H1 (cell line): ENCODE measurements around the gene TMEM18. TPM values are rescaled to one million over a fixed set of nuclear protein-coding genes. Genes with fewer than 3 reads are reported as not detected.

Experiments used
- CTCF ChIA-PET: fragments of 300-600 bp; sonication (Branson Sonifier 250); formaldehyde crosslinking; loops from one replicate; lab custom pipeline; 2021; ENCODE audit not compliant: partially characterized antibody; lab: Charles Lee
- POLR2A ChIA-PET: fragments of 300-600 bp; sonication (Branson Sonifier 250); formaldehyde crosslinking; loops from one replicate; lab custom pipeline; 2021; ENCODE audit warnings: inconsistent platforms; ENCODE audit not compliant: partially characterized antibody; lab: Charles Lee
- DNase-seq, 2 experiments: peaks; one replicate each; pipeline versions ENCODE4 v3.0.0 to v3.0.0-alpha.2; 2010 to 2022; ENCODE audit warnings: low spot score in 2 of 2, low read depth in 1 of 2, mixed read lengths in 1 of 2
- FAIRE-seq: peaks from 2 replicates; lab custom pipeline; 2011; peaks lifted over from hg19 to GRCh38; lab: Jason Lieb, UNC
- H2AFZ ChIP-seq: 2 replicates; pipeline ENCODE4 v1.8.1; 2012; ENCODE audit warnings: low read length, inconsistent platforms
- H2AK5ac ChIP-seq: 2 replicates; pipeline ENCODE4 v1.6.1; 2013; ENCODE audit warnings: low read depth, low read length
- H2BK120ac ChIP-seq: replicated peaks from 2 replicates; pipeline ENCODE3; 2013; ENCODE audit warnings: low read depth, low read length, inconsistent platforms
- H2BK12ac ChIP-seq: 2 replicates; pipeline ENCODE4 v1.6.1; 2013; ENCODE audit warnings: low read depth, low read length
- H2BK15ac ChIP-seq: 2 replicates; pipeline ENCODE4 v1.6.1; 2013; ENCODE audit warnings: low read length
- H2BK20ac ChIP-seq: 2 replicates; pipeline ENCODE4 v1.6.1; 2013; ENCODE audit warnings: low read length
- H2BK5ac ChIP-seq: 2 replicates; pipeline ENCODE4 v1.6.1; 2013; ENCODE audit warnings: low read depth, low read length
- H3K14ac ChIP-seq: 2 replicates; pipeline ENCODE4 v1.6.1; 2013; ENCODE audit warnings: inconsistent platforms; ENCODE audit not compliant: insufficient read length
- H3K18ac ChIP-seq: 2 replicates; pipeline ENCODE4 v1.6.1; 2013; ENCODE audit warnings: low read length; ENCODE audit errors: extremely low read depth
- H3K23ac ChIP-seq: 2 replicates; pipeline ENCODE4 v1.6.1; 2013; ENCODE audit warnings: inconsistent platforms; ENCODE audit not compliant: insufficient read length
- H3K23me2 ChIP-seq: 2 replicates; pipeline ENCODE4 v1.6.1; 2013; ENCODE audit warnings: low read depth, low read length
- H3K27ac ChIP-seq: 2 replicates; pipeline ENCODE4 v1.6.1; 2011; ENCODE audit warnings: low read depth, low read length, inconsistent platforms
- H3K27me3 ChIP-seq, 4 experiments: replicated peaks in 1 of 4; 1 replicate in 1 of 4; 2 replicates in 3 of 4; pipeline versions ENCODE4 v1.6.1 to v1.8.1; 2011 to 2013; ENCODE audit warnings: low read length in 3 of 4, mild to moderate bottlenecking in 3 of 4, inconsistent platforms in 2 of 4, mixed read lengths in 2 of 4, moderate library complexity in 1 of 4; ENCODE audit not compliant: control insufficient read depth in 3 of 4, insufficient read depth in 3 of 4; ENCODE audit errors: extremely low read depth in 1 of 4
- H3K36me3 ChIP-seq, 4 experiments: 2 replicates each; pipeline versions ENCODE4 v1.6.1 to v1.8.1; 2011 to 2013; ENCODE audit warnings: mild to moderate bottlenecking in 4 of 4, low read length in 3 of 4, moderate library complexity in 2 of 4, control low read depth in 1 of 4, inconsistent platforms in 1 of 4; ENCODE audit not compliant: insufficient read depth in 4 of 4, control insufficient read depth in 2 of 4
- H3K4ac ChIP-seq: replicated peaks from 2 replicates; pipeline ENCODE3; 2013; ENCODE audit warnings: low read length, low read depth, mixed read lengths, inconsistent platforms; ENCODE audit not compliant: insufficient read length
- H3K4me1 ChIP-seq, 4 experiments: replicated peaks in 1 of 4; 1 replicate in 1 of 4; 2 replicates in 3 of 4; pipeline versions ENCODE4 v1.6.1 to v1.8.1; 2011 to 2013; ENCODE audit warnings: low read length in 3 of 4, inconsistent platforms in 2 of 4, mixed read lengths in 1 of 4; ENCODE audit not compliant: insufficient read depth in 4 of 4, control insufficient read depth in 3 of 4
- H3K4me2 ChIP-seq, 2 experiments: 2 replicates each; pipeline versions ENCODE4 v1.6.1 to v1.8.1; 2011 to 2013; ENCODE audit warnings: low read depth in 2 of 2, low read length in 2 of 2, control low read depth in 1 of 2, inconsistent platforms in 1 of 2, mild to moderate bottlenecking in 1 of 2; ENCODE audit not compliant: insufficient read depth in 1 of 2
- H3K4me3 ChIP-seq, 4 experiments: fragments of 200-600, 300-600 bp in 1 of 4; sonication (generic), shearing (Covaris generic), sonication (Bioruptor Twin) in 1 of 4; 2 replicates each; pipeline versions ENCODE4 v1.5.1 to v1.8.1; 2011 to 2016; ENCODE audit warnings: low read length in 4 of 4, low read depth in 3 of 4, control low read depth in 2 of 4, inconsistent platforms in 2 of 4, mild to moderate bottlenecking in 2 of 4, mixed read lengths in 1 of 4, moderate library complexity in 1 of 4; ENCODE audit not compliant: insufficient read depth in 2 of 4; ENCODE audit errors: extremely low read depth in 1 of 4
- H3K56ac ChIP-seq: replicated peaks from 2 replicates; pipeline ENCODE3; 2013; ENCODE audit warnings: low read depth, mild to moderate bottlenecking, mixed read lengths, low read length, inconsistent platforms; ENCODE audit not compliant: insufficient read length
- H3K79me1 ChIP-seq: 2 replicates; pipeline ENCODE4 v1.6.1; 2013; ENCODE audit warnings: low read depth, low read length, control low read depth
- H3K79me2 ChIP-seq, 2 experiments: 2 replicates each; pipeline versions ENCODE4 v1.6.1 to v1.8.1; 2012 to 2013; ENCODE audit warnings: low read length in 2 of 2, mild to moderate bottlenecking in 2 of 2, inconsistent platforms in 1 of 2; ENCODE audit not compliant: insufficient read depth in 2 of 2, control insufficient read depth in 1 of 2
- H3K9ac ChIP-seq, 4 experiments: replicated peaks in 1 of 4; 1 replicate in 1 of 4; 2 replicates in 3 of 4; pipeline versions ENCODE4 v1.6.1 to v1.8.1; 2011 to 2013; ENCODE audit warnings: low read depth in 3 of 4, low read length in 3 of 4, control low read depth in 2 of 4, mild to moderate bottlenecking in 2 of 4, moderate library complexity in 2 of 4, inconsistent platforms in 1 of 4; ENCODE audit errors: extremely low read depth in 1 of 4
- H3K9me3 ChIP-seq, 2 experiments: 2 replicates each; pipeline versions ENCODE4 v1.6.1 to v1.8.1; 2012 to 2013; ENCODE audit warnings: mild to moderate bottlenecking in 2 of 2, moderate library complexity in 2 of 2, control low read depth in 1 of 2, inconsistent platforms in 1 of 2, low read depth in 1 of 2, low read length in 1 of 2, mixed read lengths in 1 of 2; ENCODE audit not compliant: insufficient read depth in 2 of 2
- H4K20me1 ChIP-seq, 2 experiments: replicated peaks in 1 of 2; 2 replicates each; pipeline versions ENCODE3 to v1.8.1; 2011 to 2013; ENCODE audit warnings: inconsistent platforms in 2 of 2, low read length in 2 of 2, mild to moderate bottlenecking in 1 of 2; ENCODE audit not compliant: insufficient read depth in 2 of 2, control insufficient read depth in 1 of 2
- H4K5ac ChIP-seq: 2 replicates; pipeline ENCODE4 v1.6.1; 2013; ENCODE audit warnings: low read length, low read depth, mixed read lengths, inconsistent platforms; ENCODE audit not compliant: insufficient read length
- H4K8ac ChIP-seq: 2 replicates; pipeline ENCODE4 v1.8.0; 2013; ENCODE audit warnings: mild to moderate bottlenecking, moderate library complexity, low read length, inconsistent platforms; ENCODE audit not compliant: insufficient read depth; ENCODE audit errors: extremely low read depth
- H4K91ac ChIP-seq: replicated peaks from 2 replicates; pipeline ENCODE3; 2013; ENCODE audit warnings: low read length, mixed read lengths, inconsistent platforms; ENCODE audit not compliant: insufficient read length
- BACH1 ChIP-seq: IDR thresholded peaks from 2 replicates; pipeline ENCODE4 v1.6.1; 2012; ENCODE audit warnings: low read length, improper control_type of control experiment
- CTBP2 ChIP-seq: IDR thresholded peaks from 2 replicates; pipeline ENCODE4 v1.7.0; 2011; ENCODE audit warnings: borderline replicate concordance, mild to moderate bottlenecking, moderate library complexity, mixed read lengths, low read length; ENCODE audit not compliant: insufficient read depth, insufficient read length
- EGR1 ChIP-seq: IDR thresholded peaks from 2 replicates; pipeline ENCODE4 v1.6.1; 2011; ENCODE audit warnings: low read depth, low read length, borderline replicate concordance
- EP300 ChIP-seq, 2 experiments: IDR thresholded peaks; 1 replicate in 1 of 2; 2 replicates in 1 of 2; pipeline ENCODE4 v1.6.1; 2011 to 2012; ENCODE audit warnings: low read depth in 2 of 2, low read length in 2 of 2, mild to moderate bottlenecking in 2 of 2, borderline replicate concordance in 1 of 2, inconsistent platforms in 1 of 2, moderate library complexity in 1 of 2
- HDAC6 ChIP-seq: IDR thresholded peaks from one replicate; pipeline ENCODE4 v1.7.1; 2012; ENCODE audit warnings: low read depth, mild to moderate bottlenecking, inconsistent platforms, low read length, moderate library complexity
- JUND ChIP-seq: IDR thresholded peaks from 2 replicates; pipeline ENCODE4 v1.6.1; 2011; ENCODE audit warnings: mild to moderate bottlenecking, improper control_type of control experiment, low read length
- KDM5A ChIP-seq: fragments of 200-600 bp; IDR thresholded peaks from 2 replicates; pipeline ENCODE4 v1.7.1; 2012; ENCODE audit warnings: mild to moderate bottlenecking, low read length, inconsistent platforms, mixed read lengths
- POLR2AphosphoS5 ChIP-seq: IDR thresholded peaks from 2 replicates; pipeline ENCODE4 v1.6.1; 2011; ENCODE audit warnings: low read depth, low read length
- SAP30 ChIP-seq: fragments of 300-600 bp; sonication (generic); IDR thresholded peaks from 2 replicates; pipeline ENCODE4 v1.7.1; 2012; ENCODE audit warnings: low read length, moderate library complexity, mild to moderate bottlenecking, inconsistent platforms; ENCODE audit not compliant: insufficient read depth, insufficient replicate concordance
- TAF7 ChIP-seq: optimal IDR thresholded peaks from 2 replicates; pipeline ENCODE3; 2011; ENCODE audit warnings: low read depth, mild to moderate bottlenecking, inconsistent platforms, low read length, moderate library complexity, borderline replicate concordance
- USF2 ChIP-seq: IDR thresholded peaks from 2 replicates; pipeline ENCODE4 v1.6.1; 2011; ENCODE audit warnings: low read length, improper control_type of control experiment
- WGBS, 2 experiments: shearing (Covaris generic) in 1 of 2; methylation state at CpG; one replicate each; pipeline versions ENCODE4 v1.1.6 to v1.1.7; 2013 to 2015; ENCODE audit warnings: low lambda C conversion rate in 2 of 2, mixed read lengths in 2 of 2, inconsistent platforms in 1 of 2, low coverage in 1 of 2, missing lambda C conversion rate in 1 of 2; ENCODE audit not compliant: insufficient replicate concordance in 2 of 2, insufficient coverage in 1 of 2, insufficient read length in 1 of 2; ENCODE audit errors: extremely low coverage in 1 of 2, missing lambda C conversion rate in 1 of 2; 5-methylcytosine and 5-hydroxymethylcytosine counted together
- polyA plus RNA-seq, 7 experiments: library from polyadenylated mRNA; depleted of rRNA in 3 of 7; stranded (reverse) in 5 of 7; unstranded in 2 of 7; fragments of >200 nt in 5 of 7; fragments of 200-250 nt in 2 of 7; gene quantifications; 1 replicate in 5 of 7; 2 replicates in 1 of 7; 4 replicates in 1 of 7; pipeline versions ENCODE4 v1.2.1 to v1.2.3, GENCODE V29; 2011 to 2013; ENCODE audit warnings: missing spikeins in 2 of 7, mixed read lengths in 2 of 7
- total RNA-seq: library from RNA; stranded (reverse); fragmentation: NEBNext Ultra II Directional; extraction: Animal tissue kit (Norgen Biotek cat#: 25700); gene quantifications from 2 replicates; pipeline ENCODE4 v1.2.1, GENCODE V29; 2021

Gene TMEM18
- total and polyA plus RNA-seq, 2 of the 8 experiments (the other 6 are each of a cell fraction or from before 2014, with no cell fraction given), result 22.4 to 27.1 TPM

GRCh38 chr2:620471-621302, 56.5 kb downstream of the TMEM18 start:
- H3K23me2 ChIP-seq, result no peaks in the 10 kb centered on the region
- H2BK120ac ChIP-seq, result no peak overlapping the region
- ChIA-PET POLR2A (no interaction called here), CTCF (interaction anchor here (3.4 kb wide), 1 partner anchor 17 kb away, joined by 12 read pairs; no protein-coding TSS in a partner anchor)
- no peak overlapping the region for H2BK15ac ChIP-seq
- H2AK5ac ChIP-seq, result no peak overlapping the region
- H4K8ac ChIP-seq, result no peak overlapping the region
- H4K20me1 ChIP-seq, result no peaks in the 10 kb centered on the region
- H3K4me1 ChIP-seq, result no peaks in the 10 kb centered on the region
- H4K91ac ChIP-seq, result no peak overlapping the region
- no peak overlapping the region for H2BK12ac ChIP-seq
- H2AFZ ChIP-seq, result no peak overlapping the region
- no peak overlapping the region for H2BK5ac ChIP-seq
- no peaks in the 10 kb centered on the region; a peak in 1 of 4 replicates for H3K9me3 ChIP-seq
- H3K9ac ChIP-seq, result no peak overlapping the region
- H3K4ac ChIP-seq, result no peak overlapping the region
- H3K18ac ChIP-seq, result no peak overlapping the region
- H2BK20ac ChIP-seq, result no peak overlapping the region
- no peak overlapping the region for H3K14ac ChIP-seq
- H3K79me1 ChIP-seq, result no peaks in the 10 kb centered on the region
- WGBS, 2 experiments, result 90% methylated on average over 48 of the region's 58 CpGs; no CpG with 5 or more reads in 1 of the 2 experiments
- H3K36me3 ChIP-seq, result no peaks in the 10 kb centered on the region
- H3K79me2 ChIP-seq, result no peaks in the 10 kb centered on the region
- FAIRE-seq (no peak), DNase-seq (peak in 1 of 2 experiments; percentile 43)
- no peak overlapping the region for H4K5ac ChIP-seq
- no peak overlapping the region for H3K4me3 ChIP-seq
- no peak overlapping the region for H3K4me2 ChIP-seq
- no peak overlapping the region for H3K27ac ChIP-seq
- no peak overlapping the region for H3K56ac ChIP-seq
- no peaks in the 10 kb centered on the region for H3K27me3 ChIP-seq
- no peak overlapping the region for H3K23ac ChIP-seq
- TF ChIP-seq CTBP2, result no peak
- TF ChIP-seq TAF7, result no peak
- TF ChIP-seq SAP30, result no peak
- TF ChIP-seq EGR1, result no peak
- no peak for TF ChIP-seq KDM5A
- TF ChIP-seq USF2, result no peak
- TF ChIP-seq POLR2AphosphoS5, result no peak
- TF ChIP-seq JUND, result no peak
- no peak for TF ChIP-seq EP300 (IDR thresholded peaks at IDR 0.05; ENCODE audit: borderline replicate concordance in 1 of 2, low read depth in 2 of 2, low read length in 2 of 2)
- no peak for TF ChIP-seq HDAC6
- no peak for TF ChIP-seq BACH1
